Measurements from ENCODE around the gene TXNRD3.

DNA sequence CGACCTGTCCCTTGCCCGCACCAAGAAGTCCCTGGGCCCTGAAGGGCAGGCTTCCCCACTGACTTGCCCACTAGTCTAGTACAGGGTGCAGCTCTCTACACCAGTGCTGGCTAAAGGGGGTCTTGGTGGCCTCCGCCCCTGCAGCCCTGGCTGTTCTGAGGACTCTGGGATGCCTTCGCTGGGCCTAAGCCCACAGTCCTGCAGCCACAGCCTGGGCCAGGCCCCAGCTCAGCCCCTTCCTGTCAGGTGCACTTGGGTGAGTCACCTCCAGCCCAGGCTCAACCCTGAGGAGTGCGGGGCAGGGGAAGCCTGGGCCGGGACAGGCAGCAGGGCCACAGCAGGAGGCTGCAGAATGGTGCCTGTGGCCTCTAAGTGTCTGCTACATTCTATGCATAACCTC lies 97.2 kb downstream of the TXNRD3 start:
- TF ChIP-seq, protein P1, sequence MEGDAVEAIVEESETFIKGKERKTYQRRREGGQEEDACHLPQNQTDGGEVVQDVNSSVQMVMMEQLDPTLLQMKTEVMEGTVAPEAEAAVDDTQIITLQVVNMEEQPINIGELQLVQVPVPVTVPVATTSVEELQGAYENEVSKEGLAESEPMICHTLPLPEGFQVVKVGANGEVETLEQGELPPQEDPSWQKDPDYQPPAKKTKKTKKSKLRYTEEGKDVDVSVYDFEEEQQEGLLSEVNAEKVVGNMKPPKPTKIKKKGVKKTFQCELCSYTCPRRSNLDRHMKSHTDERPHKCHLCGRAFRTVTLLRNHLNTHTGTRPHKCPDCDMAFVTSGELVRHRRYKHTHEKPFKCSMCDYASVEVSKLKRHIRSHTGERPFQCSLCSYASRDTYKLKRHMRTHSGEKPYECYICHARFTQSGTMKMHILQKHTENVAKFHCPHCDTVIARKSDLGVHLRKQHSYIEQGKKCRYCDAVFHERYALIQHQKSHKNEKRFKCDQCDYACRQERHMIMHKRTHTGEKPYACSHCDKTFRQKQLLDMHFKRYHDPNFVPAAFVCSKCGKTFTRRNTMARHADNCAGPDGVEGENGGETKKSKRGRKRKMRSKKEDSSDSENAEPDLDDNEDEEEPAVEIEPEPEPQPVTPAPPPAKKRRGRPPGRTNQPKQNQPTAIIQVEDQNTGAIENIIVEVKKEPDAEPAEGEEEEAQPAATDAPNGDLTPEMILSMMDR (IDR thresholded peaks at IDR 0.05; ENCODE audit: low read depth, low read length, missing input control): no peak
- TF ChIP-seq, protein P2, sequence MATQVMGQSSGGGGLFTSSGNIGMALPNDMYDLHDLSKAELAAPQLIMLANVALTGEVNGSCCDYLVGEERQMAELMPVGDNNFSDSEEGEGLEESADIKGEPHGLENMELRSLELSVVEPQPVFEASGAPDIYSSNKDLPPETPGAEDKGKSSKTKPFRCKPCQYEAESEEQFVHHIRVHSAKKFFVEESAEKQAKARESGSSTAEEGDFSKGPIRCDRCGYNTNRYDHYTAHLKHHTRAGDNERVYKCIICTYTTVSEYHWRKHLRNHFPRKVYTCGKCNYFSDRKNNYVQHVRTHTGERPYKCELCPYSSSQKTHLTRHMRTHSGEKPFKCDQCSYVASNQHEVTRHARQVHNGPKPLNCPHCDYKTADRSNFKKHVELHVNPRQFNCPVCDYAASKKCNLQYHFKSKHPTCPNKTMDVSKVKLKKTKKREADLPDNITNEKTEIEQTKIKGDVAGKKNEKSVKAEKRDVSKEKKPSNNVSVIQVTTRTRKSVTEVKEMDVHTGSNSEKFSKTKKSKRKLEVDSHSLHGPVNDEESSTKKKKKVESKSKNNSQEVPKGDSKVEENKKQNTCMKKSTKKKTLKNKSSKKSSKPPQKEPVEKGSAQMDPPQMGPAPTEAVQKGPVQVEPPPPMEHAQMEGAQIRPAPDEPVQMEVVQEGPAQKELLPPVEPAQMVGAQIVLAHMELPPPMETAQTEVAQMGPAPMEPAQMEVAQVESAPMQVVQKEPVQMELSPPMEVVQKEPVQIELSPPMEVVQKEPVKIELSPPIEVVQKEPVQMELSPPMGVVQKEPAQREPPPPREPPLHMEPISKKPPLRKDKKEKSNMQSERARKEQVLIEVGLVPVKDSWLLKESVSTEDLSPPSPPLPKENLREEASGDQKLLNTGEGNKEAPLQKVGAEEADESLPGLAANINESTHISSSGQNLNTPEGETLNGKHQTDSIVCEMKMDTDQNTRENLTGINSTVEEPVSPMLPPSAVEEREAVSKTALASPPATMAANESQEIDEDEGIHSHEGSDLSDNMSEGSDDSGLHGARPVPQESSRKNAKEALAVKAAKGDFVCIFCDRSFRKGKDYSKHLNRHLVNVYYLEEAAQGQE (IDR thresholded peaks at IDR 0.05): no peak
- TF ChIP-seq JUND (IDR thresholded peaks at IDR 0.05): no peak
- TF ChIP-seq, protein P3, sequence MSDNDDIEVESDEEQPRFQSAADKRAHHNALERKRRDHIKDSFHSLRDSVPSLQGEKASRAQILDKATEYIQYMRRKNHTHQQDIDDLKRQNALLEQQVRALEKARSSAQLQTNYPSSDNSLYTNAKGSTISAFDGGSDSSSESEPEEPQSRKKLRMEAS (IDR thresholded peaks at IDR 0.05): no peak
- TF ChIP-seq, protein P4, sequence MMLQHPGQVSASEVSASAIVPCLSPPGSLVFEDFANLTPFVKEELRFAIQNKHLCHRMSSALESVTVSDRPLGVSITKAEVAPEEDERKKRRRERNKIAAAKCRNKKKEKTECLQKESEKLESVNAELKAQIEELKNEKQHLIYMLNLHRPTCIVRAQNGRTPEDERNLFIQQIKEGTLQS (IDR thresholded peaks at IDR 0.05): no peak
- TF ChIP-seq FOXA2 (IDR thresholded peaks at IDR 0.05): no peak
- no peak for TF ChIP-seq GABPA (IDR thresholded peaks at IDR 0.05 in 1 of 2, conservative IDR thresholded peaks at IDR 0.05 in 1 of 2)
- TF ChIP-seq FOXA1 (IDR thresholded peaks at IDR 0.05): no peak
- TF ChIP-seq, protein P5, sequence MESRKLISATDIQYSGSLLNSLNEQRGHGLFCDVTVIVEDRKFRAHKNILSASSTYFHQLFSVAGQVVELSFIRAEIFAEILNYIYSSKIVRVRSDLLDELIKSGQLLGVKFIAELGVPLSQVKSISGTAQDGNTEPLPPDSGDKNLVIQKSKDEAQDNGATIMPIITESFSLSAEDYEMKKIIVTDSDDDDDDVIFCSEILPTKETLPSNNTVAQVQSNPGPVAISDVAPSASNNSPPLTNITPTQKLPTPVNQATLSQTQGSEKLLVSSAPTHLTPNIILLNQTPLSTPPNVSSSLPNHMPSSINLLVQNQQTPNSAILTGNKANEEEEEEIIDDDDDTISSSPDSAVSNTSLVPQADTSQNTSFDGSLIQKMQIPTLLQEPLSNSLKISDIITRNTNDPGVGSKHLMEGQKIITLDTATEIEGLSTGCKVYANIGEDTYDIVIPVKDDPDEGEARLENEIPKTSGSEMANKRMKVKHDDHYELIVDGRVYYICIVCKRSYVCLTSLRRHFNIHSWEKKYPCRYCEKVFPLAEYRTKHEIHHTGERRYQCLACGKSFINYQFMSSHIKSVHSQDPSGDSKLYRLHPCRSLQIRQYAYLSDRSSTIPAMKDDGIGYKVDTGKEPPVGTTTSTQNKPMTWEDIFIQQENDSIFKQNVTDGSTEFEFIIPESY (IDR thresholded peaks at IDR 0.05): no peak
- TF ChIP-seq SP1 (IDR thresholded peaks at IDR 0.05): no peak

Data from liver (tissue), 3 donors.